NOMO-1 (cell line): ENCODE results near the gene RASSF6.
"Not testable (repeated sequence)": the region's sequence is repeated elsewhere in the genome, so short reads cannot be mapped to it uniquely, and the experiment has no call there.

ENCODE experiments used
- DNase-seq, 2 experiments: peaks; one replicate each; lab custom pipeline; 2025; ENCODE audit not compliant: unreplicated experiment in 2 of 2; lab: John Stamatoyannopoulos, UW

Gene RASSF6, protein sequence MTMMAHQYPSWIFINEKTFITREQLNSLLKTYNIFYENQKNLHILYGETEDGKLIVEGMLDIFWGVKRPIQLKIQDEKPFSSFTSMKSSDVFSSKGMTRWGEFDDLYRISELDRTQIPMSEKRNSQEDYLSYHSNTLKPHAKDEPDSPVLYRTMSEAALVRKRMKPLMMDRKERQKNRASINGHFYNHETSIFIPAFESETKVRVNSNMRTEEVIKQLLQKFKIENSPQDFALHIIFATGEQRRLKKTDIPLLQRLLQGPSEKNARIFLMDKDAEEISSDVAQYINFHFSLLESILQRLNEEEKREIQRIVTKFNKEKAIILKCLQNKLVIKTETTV

DNA sequence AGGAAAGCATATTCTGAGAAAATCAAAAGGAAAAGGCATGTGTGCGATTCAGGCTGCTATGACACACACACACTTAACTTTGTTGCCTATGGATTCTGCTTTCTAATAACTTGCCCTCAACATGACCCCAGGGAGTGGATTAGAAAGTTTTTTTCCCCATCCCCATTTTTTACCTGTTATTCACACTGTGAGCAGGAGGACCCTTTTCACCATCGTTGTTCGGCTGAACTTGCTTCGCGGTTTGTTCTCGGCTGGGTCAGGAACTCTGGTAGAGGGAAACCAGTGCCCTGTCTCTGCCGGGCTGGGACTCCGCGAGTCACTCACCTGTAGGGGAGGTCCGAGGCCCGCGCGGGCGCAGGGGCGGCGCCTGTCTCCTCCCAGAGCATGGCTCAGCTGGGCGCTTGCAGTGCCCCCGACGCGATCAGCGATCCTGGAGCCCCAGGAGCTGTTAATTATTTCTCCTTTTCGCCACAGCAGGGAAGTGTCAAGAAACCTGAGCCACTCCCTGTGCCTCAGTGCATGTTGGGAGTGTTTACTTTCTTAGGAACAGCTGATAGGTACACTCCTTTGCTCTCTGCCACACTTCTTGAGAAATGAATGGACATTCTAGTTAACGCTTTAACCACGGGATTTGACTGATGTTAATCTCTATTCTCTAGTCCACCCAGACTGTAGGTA lies at the start of gene RASSF6:
RASSF6 (minus strand) TSS at position 322 of the 678 bp plus-strand sequence. CDS start 8,641 bp downstream, outside the sequence.
- peak in 1 of 2 experiments; percentile 27 for DNase-seq

DNA sequence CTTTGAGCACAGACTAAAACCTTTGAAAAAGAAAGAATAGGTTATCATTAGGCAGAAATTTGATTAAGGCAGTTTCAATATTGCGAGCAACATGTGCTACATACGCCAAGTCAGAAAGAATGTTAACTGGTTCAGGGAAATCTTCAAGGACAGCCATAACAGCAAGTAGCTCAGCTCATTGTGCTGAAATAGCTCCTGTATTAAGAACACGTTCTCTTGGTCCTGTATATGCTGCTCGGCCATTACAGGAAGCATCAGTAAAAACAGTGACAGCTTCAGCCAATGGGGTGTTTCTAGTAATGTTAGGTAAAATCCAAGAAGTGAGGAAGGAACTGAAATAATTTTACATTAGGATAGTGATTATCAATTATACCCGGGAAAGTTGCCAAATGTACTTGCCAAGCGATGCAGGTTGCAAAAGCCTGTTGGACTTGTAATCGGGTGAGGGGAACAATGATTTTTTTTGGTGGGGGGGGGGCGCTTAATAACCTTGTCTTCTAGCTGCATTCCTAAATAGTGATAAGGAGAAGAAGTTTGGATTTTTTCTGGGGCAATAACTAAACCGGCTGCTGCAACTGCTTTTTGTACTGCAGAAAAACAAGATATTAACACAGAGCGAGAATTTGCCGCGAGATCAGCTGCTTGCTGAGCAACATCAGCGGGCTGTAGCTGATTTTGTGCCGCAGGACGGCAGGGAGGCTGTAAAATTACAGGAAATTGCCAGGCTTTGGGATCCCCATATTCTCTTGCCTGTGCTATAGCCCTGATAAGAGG lies 49.4 kb upstream of the RASSF6 start:
- DNase-seq = no peak

DNA sequence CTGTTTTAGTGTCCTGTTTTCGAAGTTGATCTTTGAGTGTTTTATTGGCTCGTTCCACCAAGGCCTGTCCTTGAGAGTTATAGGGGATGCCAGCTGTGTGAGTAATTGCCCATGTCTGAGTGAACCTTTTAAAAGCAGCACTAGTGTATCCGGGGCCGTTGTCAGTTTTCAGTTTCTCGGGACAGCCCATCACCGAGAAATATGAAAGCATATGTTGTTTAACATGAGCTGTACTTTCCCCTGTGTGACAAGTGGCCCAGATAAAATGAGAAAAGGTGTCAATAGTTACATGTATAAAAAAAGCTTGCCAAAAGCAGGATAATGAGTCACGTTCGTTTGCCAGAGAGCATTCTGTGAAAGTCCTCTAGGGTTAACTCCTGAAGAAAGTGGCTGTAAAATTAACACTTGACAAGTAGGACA lies 48.6 kb upstream of the RASSF6 start:
- DNase-seq = no peak

DNA sequence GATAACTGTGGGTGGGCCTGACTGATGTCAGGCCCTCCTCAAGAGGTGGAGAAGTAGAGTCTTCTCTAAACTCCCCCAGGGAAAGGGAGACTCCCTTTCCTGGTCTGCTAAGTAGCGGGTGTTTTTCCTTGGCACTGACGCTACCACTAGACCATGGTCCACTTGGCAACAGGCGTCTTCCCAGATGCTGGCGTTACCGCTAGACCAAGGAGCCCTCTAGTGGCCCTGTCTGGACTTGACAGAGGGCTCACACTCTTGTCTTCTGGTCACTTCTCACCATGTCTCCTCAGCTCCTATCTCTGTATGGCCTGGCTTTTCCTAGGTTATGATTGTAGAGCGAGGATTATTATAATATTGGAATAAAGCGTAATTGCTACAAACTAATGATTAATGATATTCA lies 45.7 kb upstream of the RASSF6 start:
- not testable (repeated sequence) for DNase-seq

DNA sequence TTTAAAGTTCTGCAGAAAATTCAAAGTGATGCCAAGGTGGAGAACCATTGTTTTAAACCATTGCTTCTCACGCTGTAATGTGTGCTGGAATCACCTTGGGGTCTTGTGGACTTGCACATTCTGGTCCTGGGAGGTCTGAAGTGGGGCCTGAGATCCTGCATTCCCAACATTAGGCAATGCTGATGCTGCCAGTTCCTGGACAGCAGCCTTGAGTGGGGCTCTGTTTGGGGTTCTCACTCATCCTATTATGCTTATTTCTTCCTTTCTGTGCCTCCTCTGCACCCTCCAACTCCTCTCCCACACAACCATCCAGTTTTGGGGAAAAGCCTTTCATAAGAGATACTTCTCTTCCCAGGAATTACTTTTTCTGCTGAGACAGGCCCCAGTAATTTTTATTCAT lies 44.2 kb upstream of the RASSF6 start:
- DNase-seq = no peak

DNA sequence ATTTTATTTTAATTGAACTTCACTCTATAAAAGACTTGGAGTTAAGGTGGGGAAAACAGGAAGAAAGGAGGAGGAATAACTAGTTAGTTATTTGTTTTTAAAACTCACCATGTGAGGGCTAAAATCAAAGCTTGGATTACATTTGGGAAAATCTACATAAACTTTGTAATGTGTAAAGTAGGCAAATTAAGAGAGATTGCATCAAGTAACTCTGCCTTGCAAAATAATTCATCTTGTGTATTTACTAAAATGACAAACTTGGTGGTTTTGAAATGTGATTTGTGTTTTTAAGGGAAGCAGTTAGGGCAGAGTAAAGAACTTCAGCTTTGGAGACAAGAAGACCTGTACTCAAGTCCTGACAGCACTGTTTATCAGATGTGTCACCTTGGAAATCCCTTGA lies 43.3 kb upstream of the RASSF6 start:
- DNase-seq = no peak

DNA sequence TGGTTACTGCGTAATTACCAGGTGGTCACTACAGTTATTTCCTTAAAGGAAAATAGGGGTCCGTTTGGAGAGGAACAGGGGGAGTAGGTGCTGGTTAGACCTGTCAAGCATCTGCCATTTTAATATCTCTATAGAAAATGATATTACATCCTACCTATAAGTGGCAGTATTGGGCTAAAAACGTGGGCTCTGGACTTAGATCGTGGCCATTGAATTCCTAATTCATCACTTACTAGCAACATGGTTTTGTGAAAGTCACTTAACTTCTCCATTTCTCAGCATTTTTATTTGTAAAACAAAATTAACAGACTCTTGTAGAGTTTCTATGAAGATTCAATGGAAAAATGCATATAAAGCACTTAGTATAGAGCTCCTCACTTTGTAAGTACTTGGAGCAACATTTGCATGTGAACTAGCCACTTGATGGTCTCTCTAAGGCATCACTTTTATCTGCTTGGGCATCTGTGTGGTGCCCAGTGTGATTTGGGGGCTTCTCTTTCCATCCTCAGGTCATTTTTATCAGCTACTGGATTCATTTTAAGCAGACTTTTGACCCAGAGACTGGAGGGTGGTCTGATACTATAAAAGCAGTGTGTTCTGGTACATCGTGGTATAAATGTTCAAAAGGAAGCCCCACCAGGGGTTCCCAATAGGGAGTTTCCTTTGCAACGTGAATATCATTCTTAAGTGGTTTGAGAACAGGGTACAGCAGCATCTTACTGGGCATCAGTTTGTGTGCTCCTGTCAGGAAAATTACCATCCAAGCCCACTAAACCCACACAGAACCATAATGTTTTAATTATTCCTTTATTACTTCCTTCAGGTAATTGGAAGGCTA lies 42.7 kb upstream of the RASSF6 start:
- peak; percentile 57 to 76 for DNase-seq

DNA sequence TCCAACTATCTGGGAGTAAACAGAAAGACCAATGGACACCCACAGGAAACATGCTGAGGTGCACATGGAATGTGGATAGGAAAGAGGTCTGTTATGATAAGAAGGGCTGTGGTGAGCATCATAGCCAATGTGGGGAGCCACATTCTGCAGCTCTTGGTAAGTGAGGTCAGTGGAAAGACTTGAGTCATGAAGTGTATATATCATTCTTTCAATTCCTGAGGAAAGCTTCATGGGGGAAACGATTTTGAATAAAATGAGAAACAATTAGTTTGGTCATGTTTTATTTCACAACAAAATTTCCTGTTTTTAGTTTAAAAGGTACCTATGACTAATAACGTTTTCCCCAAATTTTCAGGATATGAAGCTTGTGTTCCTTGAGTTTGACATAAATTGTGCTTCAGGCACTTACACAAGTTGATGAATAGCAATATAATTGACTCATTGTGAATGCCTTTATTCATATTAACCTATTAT lies 41.4 kb upstream of the RASSF6 start:
- DNase-seq = no peak

DNA sequence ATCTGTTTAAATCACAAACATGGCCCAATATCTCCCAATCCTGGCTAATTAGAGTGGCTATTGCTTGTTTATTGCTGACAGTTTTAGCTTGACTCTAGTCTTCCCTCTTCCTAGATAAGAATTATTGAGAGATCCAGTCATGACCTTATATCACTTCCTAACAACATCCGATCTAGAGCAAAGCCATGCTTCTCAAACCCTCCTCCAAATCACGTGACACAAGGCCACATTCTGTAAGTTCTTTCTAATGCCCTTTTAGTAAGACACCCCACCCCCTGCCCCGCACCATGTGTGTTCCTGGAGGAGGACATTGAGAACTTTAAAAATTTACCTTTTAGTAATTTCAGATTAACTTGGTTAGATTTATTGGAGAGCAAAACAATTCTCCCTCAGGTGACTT lies 40.6 kb upstream of the RASSF6 start:
- no peak for DNase-seq

DNA sequence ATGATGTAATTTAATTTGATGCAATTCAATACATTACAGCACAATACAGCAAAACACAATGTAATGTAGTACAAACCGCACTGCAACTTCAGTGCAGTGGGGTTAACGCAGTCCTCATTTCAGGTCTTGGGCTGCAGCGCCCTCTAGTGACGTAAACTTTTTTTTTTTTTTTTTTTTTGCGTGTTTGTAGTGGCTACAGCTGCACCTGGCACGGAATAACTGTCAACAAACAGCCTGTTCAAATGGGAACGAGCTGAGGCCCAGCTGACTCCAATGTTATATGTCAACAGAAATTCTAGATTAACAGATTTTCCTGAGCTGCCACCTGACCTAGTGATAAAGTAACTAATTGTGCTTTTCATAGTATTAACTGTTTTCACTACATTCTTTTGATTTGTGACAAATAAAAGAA lies 33.5 kb upstream of the RASSF6 start:
- peak; percentile 39 to 47 for DNase-seq

DNA sequence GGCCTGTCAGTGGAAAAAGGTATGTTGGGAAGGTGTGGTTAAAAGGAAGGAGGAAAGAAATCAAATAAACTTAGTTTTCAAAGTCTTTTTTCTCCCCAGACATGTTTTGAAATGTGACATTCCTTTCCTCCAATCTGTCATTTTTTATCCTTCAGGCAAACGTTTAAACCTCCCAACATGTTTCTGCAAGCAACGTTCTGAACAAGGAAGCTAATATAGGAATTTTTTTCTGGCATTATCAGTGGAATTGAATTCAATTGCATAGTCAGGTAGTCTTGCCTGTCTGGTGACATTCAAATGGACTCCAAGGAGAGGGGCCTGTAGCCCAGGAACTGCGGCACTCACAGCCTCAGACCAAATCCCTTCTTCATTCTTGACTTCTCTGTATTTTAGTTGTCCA lies 30.0 kb upstream of the RASSF6 start:
- no peak for DNase-seq

DNA sequence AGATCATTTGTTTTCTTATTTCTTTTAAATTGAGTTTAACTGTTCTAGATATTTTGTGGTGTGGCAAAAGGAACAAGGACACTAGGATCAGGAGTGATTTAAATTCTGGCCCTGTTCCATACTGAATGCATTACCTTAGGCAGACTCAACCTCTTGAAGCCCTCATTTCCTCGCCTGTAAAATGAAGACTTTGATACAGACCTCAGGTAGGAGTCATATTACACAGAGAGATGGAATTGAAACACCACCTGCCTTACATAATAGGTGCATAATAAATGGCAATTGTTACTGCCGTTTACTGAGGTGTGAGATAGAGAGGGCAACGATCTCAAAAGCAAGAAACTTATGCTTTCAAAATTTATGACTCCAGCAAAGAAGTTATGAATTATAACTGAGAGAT lies 28.2 kb upstream of the RASSF6 start:
- DNase-seq = no peak

DNA sequence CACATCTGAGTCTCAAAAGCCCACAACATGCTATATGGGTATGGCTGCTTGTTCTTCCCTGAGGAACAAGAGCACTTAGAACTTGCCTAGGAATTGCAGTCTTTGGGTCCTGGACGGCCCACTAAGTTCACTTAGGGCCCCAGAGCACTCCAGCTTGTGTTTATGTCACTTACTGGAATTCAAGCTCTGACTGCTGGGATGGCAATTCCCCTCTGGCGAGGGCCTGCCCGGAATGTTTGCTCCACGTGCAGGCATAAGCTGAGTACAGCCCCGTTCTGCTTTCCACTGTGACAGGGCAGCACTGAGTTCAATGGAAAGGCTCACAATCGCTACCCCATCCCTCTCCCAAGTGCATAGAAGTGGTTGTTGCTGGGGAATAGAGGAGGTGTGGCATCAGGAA lies 25.9 kb upstream of the RASSF6 start:
- DNase-seq = no peak

DNA sequence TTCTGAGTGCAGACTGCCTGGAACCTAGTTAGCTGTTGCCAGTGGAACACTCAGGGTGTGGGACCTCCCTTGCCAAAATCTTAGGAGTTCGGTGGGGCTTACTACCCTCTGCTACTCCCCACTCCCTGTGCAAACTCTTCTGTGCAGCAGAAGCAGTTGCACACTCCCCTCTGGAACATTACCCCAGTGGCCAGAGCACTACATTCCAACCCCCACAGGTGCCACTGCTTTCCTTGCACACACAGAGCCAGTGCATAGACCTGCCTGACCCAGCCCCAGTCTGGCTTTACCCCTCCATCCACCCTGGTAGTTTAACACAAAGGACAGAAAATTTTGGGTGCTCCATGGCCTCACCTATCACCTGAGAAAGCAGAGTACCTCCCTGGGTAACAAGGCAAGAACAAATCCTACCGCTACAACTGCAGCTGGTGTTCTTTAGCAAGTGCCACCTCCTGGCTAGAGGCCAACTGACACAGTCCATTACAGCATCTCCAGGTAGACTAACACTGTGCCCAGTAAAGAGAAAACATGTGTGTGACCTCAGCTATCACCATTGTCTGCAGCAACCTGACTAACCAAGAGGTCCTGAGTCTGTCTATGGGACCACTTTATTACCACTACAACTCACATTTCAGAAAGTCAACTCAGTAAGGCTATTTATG lies 11.5 kb upstream of the RASSF6 start:
- no peak for DNase-seq

DNA sequence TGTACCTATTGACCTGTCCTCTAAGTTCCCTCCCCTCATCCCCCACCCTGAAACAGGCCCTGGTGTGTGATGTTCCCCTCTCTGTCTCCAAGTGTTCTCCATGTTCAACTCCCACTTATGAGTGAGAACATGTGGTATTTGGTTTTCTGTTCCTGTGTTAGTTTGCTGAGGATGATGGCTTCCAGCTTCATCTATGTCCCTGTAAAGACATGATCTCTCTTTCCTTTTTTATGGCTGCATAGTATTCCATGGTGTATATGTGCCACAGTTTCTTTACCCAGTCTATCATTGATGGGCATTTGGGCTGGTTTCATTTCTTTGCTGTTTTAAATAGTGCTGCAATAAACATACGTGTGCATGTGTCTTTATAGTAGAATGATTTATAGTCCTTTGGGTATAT lies 8.6 kb upstream of the RASSF6 start:
- not testable (repeated sequence) for DNase-seq

DNA sequence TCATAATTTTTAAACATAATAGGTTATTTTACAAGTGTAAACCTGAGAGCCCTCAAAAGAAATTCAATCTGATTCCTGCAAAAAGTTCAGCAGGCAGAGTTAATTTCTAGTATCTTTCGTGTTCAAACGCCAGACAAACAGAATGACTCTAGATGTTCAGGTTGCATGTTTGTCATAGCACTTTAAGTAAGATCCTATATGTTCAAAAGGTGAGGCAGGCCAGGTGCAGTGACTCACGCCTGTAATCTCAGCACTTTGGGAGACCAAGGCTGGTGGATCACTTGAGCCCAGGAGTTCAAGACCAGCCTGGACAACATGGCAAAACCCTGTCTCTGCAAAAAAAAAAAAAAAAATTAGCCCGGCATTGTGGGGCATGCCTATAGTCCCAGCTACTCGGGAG lies 1.1 kb upstream of the RASSF6 start:
- no peak for DNase-seq

DNA sequence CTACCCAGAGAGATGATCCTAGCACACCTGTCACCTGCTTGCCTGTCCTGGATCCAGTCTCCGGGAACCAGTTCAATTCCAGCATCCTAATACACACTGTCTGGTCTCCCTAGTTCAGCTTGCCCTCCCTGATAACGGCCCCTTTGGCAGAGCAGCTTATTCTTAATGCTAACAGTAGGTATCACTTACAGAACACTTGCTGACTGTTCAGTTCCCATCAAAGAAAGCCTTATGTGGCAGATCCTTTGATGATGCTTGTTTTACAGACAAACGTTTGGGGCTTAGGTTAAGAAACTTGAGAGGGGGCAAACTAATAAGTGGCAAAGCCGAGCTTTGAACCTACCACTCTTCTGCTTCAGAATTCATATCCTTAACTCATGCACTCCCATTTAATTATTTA lies 890 bp downstream of the RASSF6 start:
- no peak for DNase-seq

DNA sequence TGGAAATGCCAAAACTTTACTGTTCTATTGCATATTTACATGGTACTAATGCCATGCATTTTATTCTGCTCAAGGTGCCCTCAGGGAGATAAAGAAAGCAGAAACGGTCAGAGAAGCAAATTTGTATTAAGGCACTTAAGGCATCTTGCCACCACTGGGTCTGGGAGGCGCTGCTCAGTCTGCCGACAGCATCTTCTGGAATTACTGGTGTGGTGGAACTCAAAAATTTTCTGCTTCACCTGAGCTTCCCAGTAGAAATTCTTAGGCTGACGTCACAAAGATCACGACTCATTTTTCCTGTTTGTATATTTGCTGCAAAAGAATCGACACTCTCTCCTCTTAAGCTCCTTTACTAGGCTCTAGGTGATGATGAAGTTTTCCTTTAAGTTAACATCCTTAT lies 3.0 kb downstream of the RASSF6 start:
- no peak for DNase-seq

DNA sequence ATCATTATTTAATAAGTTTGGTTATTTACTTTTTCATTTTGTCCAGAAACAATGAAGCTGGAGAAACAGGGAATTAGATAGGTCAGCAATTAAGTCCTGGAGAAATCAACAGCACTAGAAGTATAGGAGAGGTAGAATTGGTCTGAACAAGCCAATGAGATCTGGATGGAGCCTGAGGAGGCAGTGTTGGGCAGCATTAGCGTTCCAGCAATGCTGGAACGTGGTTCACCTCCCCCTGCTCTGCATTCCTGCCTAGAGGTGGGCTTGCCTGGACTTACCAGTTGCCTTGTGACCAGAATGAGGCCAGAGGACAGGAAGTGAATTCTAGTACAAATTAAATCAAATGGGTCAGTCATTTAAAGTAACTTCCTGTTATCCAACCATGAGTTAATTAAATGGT lies 4.6 kb downstream of the RASSF6 start:
- DNase-seq = no peak

DNA sequence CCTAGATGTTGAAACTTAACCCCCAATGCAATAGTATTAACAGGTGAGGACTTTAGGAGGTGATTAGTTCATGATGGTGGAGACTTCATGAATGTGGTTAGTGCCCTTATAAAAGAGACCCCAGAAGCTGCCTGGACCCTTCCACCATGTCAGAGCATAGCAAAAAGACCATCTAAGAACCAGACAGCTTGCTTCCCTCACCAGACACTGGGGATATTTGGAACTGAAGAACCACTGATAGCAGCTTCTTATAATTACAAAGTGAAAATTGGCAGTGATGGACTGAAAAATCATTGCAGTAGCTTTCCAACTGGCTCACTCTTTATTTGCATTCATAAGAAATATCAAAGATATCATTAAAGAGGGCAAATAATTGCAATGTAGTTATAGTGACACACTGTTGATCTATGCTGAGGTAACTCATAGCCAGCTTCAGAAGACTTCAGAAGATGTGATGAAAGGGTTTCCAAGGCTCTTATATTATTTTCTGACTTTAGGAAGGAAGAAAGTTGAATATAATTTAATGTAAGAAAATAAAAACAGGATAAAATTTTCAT lies 5.8 kb downstream of the RASSF6 start:
- DNase-seq = no peak
